PFSK-1 (cell line): Measurements from ENCODE around the gene TSEN34.

Source experiments
- FOXP2 ChIP-seq: optimal IDR thresholded peaks from 2 replicates; pipeline ENCODE3; 2011; ENCODE audit warnings: borderline replicate concordance, control low read depth, inconsistent platforms; ENCODE audit not compliant: insufficient read depth; ENCODE audit errors: extremely low read length, extremely low read depth
- POLR2AphosphoS5 ChIP-seq: IDR thresholded peaks from 2 replicates; pipeline ENCODE4 v1.6.1; 2012; ENCODE audit warnings: low read depth, mild to moderate bottlenecking, control low read depth, low read length, moderate library complexity
- SIN3A ChIP-seq: IDR thresholded peaks from 2 replicates; pipeline ENCODE4 v1.6.1; 2012; ENCODE audit warnings: mild to moderate bottlenecking, low read length, moderate library complexity, borderline replicate concordance; ENCODE audit not compliant: insufficient read depth
- TAF1 ChIP-seq: IDR thresholded peaks from 2 replicates; pipeline ENCODE4 v1.6.1; 2012; ENCODE audit warnings: low read length, control low read depth, borderline replicate concordance; ENCODE audit not compliant: insufficient read depth
- TF ChIP-seq, protein P1 (sequence below), 2 experiments: IDR thresholded peaks; 2 replicates each; pipeline versions ENCODE4 v1.6.1 to v1.8.0; 2011 to 2012; ENCODE audit warnings: low read depth in 2 of 2, low read length in 2 of 2, control low read depth in 1 of 2, inconsistent platforms in 1 of 2, mild to moderate bottlenecking in 1 of 2, moderate library complexity in 1 of 2; ENCODE audit not compliant: insufficient read depth in 1 of 2

Gene TSEN34

DNA sequence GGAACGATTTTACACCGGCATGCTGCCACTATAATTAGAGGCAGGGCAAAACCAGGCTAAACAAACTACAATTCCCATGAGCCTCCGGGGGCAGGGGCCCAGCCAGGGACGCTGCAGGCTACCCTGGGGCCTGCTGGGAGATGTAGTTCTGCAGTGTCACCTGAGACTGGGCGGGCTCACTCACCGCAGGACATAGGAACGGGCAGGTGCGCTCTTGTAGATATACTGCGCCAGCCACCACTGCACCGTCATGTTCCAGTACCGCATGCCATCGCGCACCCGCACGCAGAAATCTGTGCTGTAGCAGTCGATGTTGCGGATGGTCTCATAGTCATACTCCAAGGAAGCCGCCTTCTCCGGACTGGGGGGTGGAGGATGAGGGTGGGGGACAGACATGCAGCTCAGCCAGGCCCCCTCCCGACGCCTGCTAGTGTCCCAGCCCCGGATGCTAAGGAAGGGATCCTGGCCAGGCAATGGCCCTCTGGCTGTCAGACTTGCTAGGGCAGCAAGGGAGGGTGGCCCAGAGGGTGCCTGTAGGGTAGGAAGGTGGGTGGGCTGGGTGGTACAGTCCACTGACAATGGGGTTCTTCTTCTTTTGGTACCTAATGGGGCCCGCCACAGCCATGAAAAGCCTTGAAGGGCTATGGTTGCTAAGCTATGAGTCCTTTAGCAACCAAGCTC lies 12.4 kb upstream of the TSEN34 start:
- TF ChIP-seq TAF1 (no peak), POLR2AphosphoS5 (no peak), FOXP2 (no peak), SIN3A (no peak)
- TF ChIP-seq, protein P1, sequence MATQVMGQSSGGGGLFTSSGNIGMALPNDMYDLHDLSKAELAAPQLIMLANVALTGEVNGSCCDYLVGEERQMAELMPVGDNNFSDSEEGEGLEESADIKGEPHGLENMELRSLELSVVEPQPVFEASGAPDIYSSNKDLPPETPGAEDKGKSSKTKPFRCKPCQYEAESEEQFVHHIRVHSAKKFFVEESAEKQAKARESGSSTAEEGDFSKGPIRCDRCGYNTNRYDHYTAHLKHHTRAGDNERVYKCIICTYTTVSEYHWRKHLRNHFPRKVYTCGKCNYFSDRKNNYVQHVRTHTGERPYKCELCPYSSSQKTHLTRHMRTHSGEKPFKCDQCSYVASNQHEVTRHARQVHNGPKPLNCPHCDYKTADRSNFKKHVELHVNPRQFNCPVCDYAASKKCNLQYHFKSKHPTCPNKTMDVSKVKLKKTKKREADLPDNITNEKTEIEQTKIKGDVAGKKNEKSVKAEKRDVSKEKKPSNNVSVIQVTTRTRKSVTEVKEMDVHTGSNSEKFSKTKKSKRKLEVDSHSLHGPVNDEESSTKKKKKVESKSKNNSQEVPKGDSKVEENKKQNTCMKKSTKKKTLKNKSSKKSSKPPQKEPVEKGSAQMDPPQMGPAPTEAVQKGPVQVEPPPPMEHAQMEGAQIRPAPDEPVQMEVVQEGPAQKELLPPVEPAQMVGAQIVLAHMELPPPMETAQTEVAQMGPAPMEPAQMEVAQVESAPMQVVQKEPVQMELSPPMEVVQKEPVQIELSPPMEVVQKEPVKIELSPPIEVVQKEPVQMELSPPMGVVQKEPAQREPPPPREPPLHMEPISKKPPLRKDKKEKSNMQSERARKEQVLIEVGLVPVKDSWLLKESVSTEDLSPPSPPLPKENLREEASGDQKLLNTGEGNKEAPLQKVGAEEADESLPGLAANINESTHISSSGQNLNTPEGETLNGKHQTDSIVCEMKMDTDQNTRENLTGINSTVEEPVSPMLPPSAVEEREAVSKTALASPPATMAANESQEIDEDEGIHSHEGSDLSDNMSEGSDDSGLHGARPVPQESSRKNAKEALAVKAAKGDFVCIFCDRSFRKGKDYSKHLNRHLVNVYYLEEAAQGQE (IDR thresholded peaks at IDR 0.05; ENCODE audit: insufficient read depth in 1 of 2, low read depth in 2 of 2, low read length in 2 of 2) = no peak

DNA sequence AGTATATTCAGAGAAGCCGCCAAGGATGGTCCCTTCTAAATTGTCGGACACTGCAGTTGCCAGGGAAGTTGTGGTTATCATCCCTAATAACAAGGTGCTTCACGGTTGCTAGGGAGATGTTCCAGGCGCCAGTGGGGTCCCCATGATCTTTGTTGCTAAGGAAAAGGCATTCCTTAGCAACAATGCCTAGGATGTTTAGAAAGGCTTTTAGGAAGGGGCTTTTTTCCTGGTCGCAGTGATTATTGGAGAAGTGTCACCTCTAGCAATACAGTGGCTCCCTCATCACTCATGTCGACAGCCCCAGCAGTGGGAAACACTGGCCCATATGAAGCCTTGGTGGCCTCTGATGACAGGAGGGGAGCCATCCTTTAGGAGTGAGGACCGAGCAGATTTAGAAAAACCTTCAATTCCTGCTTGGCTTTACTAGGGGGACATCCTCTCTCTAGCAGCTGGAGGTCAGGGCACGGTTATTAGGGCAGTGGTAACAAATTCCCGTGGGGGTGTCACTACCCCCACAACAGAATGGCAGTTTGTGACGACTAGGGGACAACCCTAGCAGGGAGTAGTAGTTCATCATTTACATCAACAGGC lies 11.8 kb upstream of the TSEN34 start:
- TF ChIP-seq SIN3A = no peak
- 0 out of 2 replicates have a peak, but pooled peaks have one; percentile 24 for TF ChIP-seq POLR2AphosphoS5

DNA sequence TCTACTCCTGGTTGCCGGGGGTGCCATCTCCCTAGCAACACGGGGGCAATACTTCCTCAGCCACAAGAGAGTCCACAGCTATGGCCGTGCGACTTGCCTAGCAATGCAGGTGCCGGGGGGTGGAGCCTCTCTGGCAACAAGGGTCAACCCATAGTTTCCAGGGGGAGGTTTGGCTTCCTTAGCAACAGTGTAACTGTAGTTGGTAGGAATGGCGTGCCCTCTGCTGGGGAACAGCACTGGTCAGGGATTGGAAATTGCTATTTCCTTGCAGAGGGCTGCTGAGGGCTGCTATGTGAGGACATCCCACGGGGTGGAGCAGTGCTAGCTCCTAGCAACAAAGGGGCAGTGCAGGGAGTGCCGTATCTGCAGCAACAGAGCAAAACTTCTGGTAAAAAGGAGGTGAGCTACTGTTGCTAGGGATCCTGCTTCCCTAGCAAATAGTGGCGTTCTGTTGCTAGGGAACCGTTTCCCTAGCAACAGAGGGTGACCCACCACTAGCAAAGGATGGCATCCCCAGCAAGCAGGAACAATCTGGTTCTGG lies 11.1 kb upstream of the TSEN34 start:
- TF ChIP-seq POLR2AphosphoS5 (no peak), TAF1 (no peak), FOXP2 (no peak), SIN3A (no peak)
- TF ChIP-seq, protein P1 (IDR thresholded peaks at IDR 0.05; ENCODE audit: insufficient read depth in 1 of 2, low read depth in 2 of 2, low read length in 2 of 2) = no peak

DNA sequence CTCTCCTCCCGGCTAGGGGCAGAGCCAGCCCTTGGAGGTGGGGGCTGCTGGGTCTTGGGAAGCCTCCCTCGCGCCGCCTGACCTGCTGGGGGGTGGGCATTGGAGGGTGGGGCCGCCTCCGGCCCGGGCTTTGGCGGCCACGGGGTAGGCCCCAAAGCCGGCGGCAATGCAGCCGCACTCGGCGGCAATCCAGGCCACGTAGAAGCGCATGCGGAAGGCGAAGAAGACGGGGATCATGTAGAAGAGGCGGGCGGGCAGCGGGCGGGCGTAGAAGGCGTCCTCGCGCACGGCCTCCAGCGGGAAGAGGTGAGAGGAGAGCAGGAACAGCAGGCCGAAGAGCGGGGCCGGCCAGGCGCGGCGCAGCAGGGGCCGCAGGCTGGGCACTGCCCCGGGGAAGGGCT lies 10.4 kb upstream of the TSEN34 start:
- TF ChIP-seq, protein P1 (IDR thresholded peaks at IDR 0.05; ENCODE audit: insufficient read depth in 1 of 2, low read depth in 2 of 2, low read length in 2 of 2) = no peak

DNA sequence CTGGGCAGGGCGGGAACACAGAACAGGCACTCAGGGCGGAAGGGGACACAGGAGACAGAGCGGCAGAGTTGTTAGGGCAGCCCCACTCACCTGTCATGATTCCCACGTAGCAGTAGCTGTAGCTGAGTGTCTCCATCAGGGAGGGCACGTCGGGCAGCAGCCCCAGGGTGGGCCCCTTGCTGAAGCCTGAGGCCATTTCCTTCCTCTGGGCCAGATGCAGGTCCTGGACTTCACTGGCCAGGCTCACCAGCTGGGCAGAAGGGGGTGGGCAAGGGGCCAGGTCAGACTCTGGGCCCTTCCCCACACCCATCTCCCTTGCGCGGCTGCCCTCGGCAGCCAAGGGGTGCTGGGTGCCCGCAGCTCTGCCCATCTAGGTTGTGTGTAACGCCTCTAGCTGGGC lies 7.7 kb upstream of the TSEN34 start:
- TF ChIP-seq SIN3A = no peak
- TF ChIP-seq POLR2AphosphoS5 = 0 out of 2 replicates have a peak, but pooled peaks have one; percentile 16

DNA sequence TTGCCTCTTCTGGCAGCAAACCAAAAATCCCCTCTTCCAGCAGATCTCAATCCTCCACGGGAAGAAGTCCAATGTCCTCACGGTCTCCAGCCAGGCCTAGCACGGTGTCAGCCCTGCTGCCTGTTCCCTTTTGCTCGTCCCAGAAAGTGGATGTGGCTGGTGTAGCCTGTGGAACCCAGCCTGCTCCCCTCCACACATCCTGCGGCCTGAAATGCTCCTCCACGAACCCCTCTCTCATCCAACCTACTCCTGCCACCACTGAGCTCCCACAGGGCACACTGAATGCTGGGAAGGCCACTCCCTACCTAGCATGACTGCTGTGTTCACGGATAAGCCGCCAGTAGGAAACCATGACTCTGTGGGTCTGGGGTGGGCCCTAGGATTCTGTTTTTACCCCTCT lies 4.8 kb upstream of the TSEN34 start:
- no peak for TF ChIP-seq TAF1
- no peak for TF ChIP-seq POLR2AphosphoS5
- TF ChIP-seq FOXP2 = no peak
- TF ChIP-seq SIN3A = no peak
- TF ChIP-seq, protein P1 (IDR thresholded peaks at IDR 0.05; ENCODE audit: insufficient read depth in 1 of 2, low read depth in 2 of 2, low read length in 2 of 2) = no peak
